ENCODE measurements around the gene ARF1.
"Not testable (repeated sequence)": the region's sequence is repeated elsewhere in the genome, so short reads cannot be mapped to it uniquely, and the experiment has no call there.

Gene ARF1

GRCh38 chr1:228104526-228105269 lies 22.2 kb downstream of the ARF1 start:
- DNase-seq, result no peak

- DNase-seq, result no peak
Measured at GRCh38 chr1:228105270-228105995, 22.9 kb downstream of the ARF1 start.

GRCh38 chr1:228105996-228106799 lies 23.7 kb downstream of the ARF1 start:
- DNase-seq, result no peak

- DNase-seq, result no peak
Measured at GRCh38 chr1:228106800-228107054, 24.2 kb downstream of the ARF1 start.

GRCh38 chr1:228107636-228108035 lies 25.1 kb downstream of the ARF1 start:
- no peak for DNase-seq

GRCh38 chr1:228108055-228108690 lies 25.7 kb downstream of the ARF1 start:
- no peak for DNase-seq

GRCh38 chr1:228108742-228109072 lies 26.2 kb downstream of the ARF1 start:
- no peak for DNase-seq

- peak; percentile 97 for DNase-seq
Measured at GRCh38 chr1:228109073-228109961, 26.8 kb downstream of the ARF1 start, which contains the start of gene MRPL55. MRPL55 (minus strand) TSS chr1:228109299; CDS start chr1:228108260, 1,039 bp downstream.

- no peak for DNase-seq
Measured at GRCh38 chr1:228109962-228110488, 27.5 kb downstream of the ARF1 start.

- DNase-seq, result no peak
Measured at GRCh38 chr1:228110556-228110955, 28.0 kb downstream of the ARF1 start.

GRCh38 chr1:228111315-228111714 lies 28.8 kb downstream of the ARF1 start:
- not testable (repeated sequence) for DNase-seq

- DNase-seq, result no peak
Measured at GRCh38 chr1:228112167-228112566, 29.7 kb downstream of the ARF1 start.

- DNase-seq, result no peak
Measured at GRCh38 chr1:228112617-228113016, 30.1 kb downstream of the ARF1 start.

GRCh38 chr1:228114827-228115226 lies 32.3 kb downstream of the ARF1 start:
- DNase-seq, result no peak

GRCh38 chr1:228117335-228117734 lies 34.8 kb downstream of the ARF1 start:
- no peak for DNase-seq

GRCh38 chr1:228118040-228118439 lies 35.5 kb downstream of the ARF1 start:
- DNase-seq, result no peak

GRCh38 chr1:228120351-228120750 lies 37.8 kb downstream of the ARF1 start:
- DNase-seq, result no peak

- DNase-seq, result no peak
Measured at GRCh38 chr1:228120857-228121489, 38.5 kb downstream of the ARF1 start.

- no peak for DNase-seq
Measured at GRCh38 chr1:228122921-228123441, 40.5 kb downstream of the ARF1 start.

GRCh38 chr1:228123505-228123904 lies 41.0 kb downstream of the ARF1 start:
- no peak for DNase-seq

GRCh38 chr1:228125185-228125584 lies 42.7 kb downstream of the ARF1 start:
- DNase-seq, result no peak

All from CD4-positive, alpha-beta T cell treated with Interferon gamma for 1 hour (primary cell).